ENCODE results near the gene PAX7. TPM values are rescaled to one million over a fixed set of nuclear protein-coding genes. Genes with fewer than 3 reads are reported as not detected.
"Not testable (repeated sequence)": the region's sequence is repeated elsewhere in the genome, so short reads cannot be mapped to it uniquely, and the experiment has no call there.

The PAX7 gene
- total and polyA plus RNA-seq, 12 donors, result not detected

- Histone ChIP-seq H3K27ac (no peak overlapping the region), H3K27me3 (peaks cover 0 to 96% (median 86%) of the 10 kb centered on the region in 7 donors), H3K4me1 (no peaks in the 10 kb centered on the region), H3K4me3 (no peak overlapping the region), H3K9me3 (no peaks in the 10 kb centered on the region), H3K36me3 (no peaks in the 10 kb centered on the region)
- ATAC-seq (no peak), DNase-seq (no peak)
- TF ChIP-seq CTCF (IDR thresholded peaks at IDR 0.05), result no peak
- WGBS, 2 donors, result 87 to 89% methylated on average over 20 of the region's 20 CpGs
- intact Hi-C loops (cut with DNase I), result no loop called here
Measured at GRCh38 chr1:18691648-18692047, 61.0 kb downstream of the PAX7 start.

- Histone ChIP-seq H3K9me3 (no peaks in the 10 kb centered on the region), H3K27ac (no peak overlapping the region), H3K27me3 (peaks cover 0 to 94% (median 81%) of the 10 kb centered on the region in 7 donors), H3K36me3 (no peaks in the 10 kb centered on the region), H3K4me3 (no peak overlapping the region), H3K4me1 (no peaks in the 10 kb centered on the region)
- 19 to 21% methylated on average over 24 to 25 of the region's 25 CpGs for WGBS, 2 donors
- ATAC-seq (no peak), DNase-seq (no peak)
- TF ChIP-seq CTCF (IDR thresholded peaks at IDR 0.05), result no peak
- intact Hi-C loops (cut with DNase I), result no loop called here
Measured at GRCh38 chr1:18693256-18694098, 62.8 kb downstream of the PAX7 start.

GRCh38 chr1:18694289-18694688 is 63.6 kb downstream of the PAX7 start:
- H3K27me3 ChIP-seq, result peaks cover 0 to 95% (median 83%) of the 10 kb centered on the region in 7 donors
- H3K4me1 ChIP-seq, result not testable (repeated sequence)

DNA sequence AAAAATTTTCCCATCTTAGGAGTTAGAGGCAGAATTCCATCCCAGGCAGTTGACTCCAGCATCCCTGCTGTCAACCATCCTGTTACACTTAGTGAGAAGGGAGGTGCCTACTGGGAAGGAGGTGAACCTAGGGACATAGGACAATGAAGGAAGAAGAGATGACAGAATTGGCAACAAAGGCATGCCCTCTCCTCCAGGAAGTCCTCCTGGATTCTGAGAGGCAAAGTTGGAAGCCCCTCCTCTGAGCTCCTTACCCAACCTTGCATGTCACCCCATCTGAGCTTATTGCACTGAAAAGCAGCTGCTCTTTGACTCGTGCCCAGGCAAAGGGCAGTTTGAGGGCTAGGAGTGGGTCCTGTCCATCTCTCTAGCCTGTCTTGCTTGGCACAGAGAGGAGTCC is 66.9 kb downstream of the PAX7 start:
- Histone ChIP-seq H3K36me3 (no peaks in the 10 kb centered on the region), H3K27me3 (peaks cover 0 to 90% (median 80%) of the 10 kb centered on the region in 7 donors), H3K27ac (no peak overlapping the region), H3K9me3 (no peaks in the 10 kb centered on the region), H3K4me3 (no peak overlapping the region), H3K4me1 (no peaks in the 10 kb centered on the region)
- TF ChIP-seq CTCF (IDR thresholded peaks at IDR 0.05), result no peak
- intact Hi-C loops (cut with DNase I), result no loop called here
- DNase-seq (no peak), ATAC-seq (no peak)
- 53 to 63% methylated on average over 1 of the region's 1 CpG for WGBS, 2 donors

More at GRCh38 chr1:18694289-18694688, 63.6 kb downstream of the PAX7 start:
- intact Hi-C loops (cut with DNase I); H3K4me3 ChIP-seq; H3K36me3 ChIP-seq; DNase-seq; H3K27ac ChIP-seq; ATAC-seq; H3K9me3 ChIP-seq: not testable (repeated sequence)
- WGBS, 2 donors, result 85 to 86% methylated on average over 7 of the region's 7 CpGs

DNA sequence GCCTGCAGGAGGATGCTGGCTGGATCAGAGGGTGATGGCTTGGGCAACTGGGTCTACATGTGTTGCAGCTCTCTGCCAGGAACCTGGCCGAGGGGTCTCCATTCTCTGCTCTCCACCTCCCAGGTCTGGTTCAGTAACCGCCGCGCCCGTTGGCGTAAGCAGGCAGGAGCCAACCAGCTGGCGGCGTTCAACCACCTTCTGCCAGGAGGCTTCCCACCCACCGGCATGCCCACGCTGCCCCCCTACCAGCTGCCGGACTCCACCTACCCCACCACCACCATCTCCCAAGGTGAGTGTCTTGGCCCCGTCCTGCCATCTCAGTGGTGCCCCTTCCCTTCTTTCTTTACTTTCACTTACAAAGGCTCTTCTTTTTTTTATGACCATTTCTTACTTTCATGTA is 69.9 kb downstream of the PAX7 start:
- DNase-seq, result no peak
- 94 to 96% methylated on average over 12 of the region's 12 CpGs for WGBS, 2 donors
- peaks cover 0 to 88% (median 80%) of the 10 kb centered on the region in 7 donors for H3K27me3 ChIP-seq
- H3K4me3 ChIP-seq, result no peak overlapping the region
- no peaks in the 10 kb centered on the region for H3K4me1 ChIP-seq
- no peak for TF ChIP-seq CTCF (IDR thresholded peaks at IDR 0.05)
- ATAC-seq, result no peak
- H3K9me3 ChIP-seq, result no peaks in the 10 kb centered on the region
- H3K27ac ChIP-seq, result no peak overlapping the region
- intact Hi-C loops (cut with DNase I), result no loop called here
- H3K36me3 ChIP-seq, result no peaks in the 10 kb centered on the region
